K562 (cell line): ENCODE measurements around the gene FGF14. TPM values are rescaled to one million over a fixed set of nuclear protein-coding genes. Genes with fewer than 3 reads are reported as not detected.
"Not testable (repeated sequence)": the region's sequence is repeated elsewhere in the genome, so short reads cannot be mapped to it uniquely, and the experiment has no call there.

Source experiments
- ATAC-seq: fragments of 200-7000 bp; cut with Tn5 transposase; 3 replicates; pipeline ENCODE4 v1.9.1; 2020; ENCODE audit warnings: moderate library complexity
- BruUV-seq: library from RNA; stranded (reverse); fragments of 400-500 nt; replicated peaks from 2 replicates; lab custom pipeline; 2021; lab: Mats Ljungman, UMichigan
- CTCF ChIA-PET: fragments of 300-600 bp; formaldehyde crosslinking; extraction: SDS; loops from one replicate; lab custom pipeline; 2021; ENCODE audit warnings: low intra/inter-chr PET ratio; lab: Yijun Ruan, JAX
- POLR2A ChIA-PET: fragments of 300-600, 350-650 bp; sonication (Branson Sonifier 250); formaldehyde crosslinking; extraction: SDS; loops from one replicate; lab custom pipeline; 2021; ENCODE audit warnings: antibody characterized with exemption, inconsistent platforms; lab: Yijun Ruan, JAX
- DNase-seq, 4 experiments: peaks; one replicate each; pipeline versions ENCODE4 v3.0.0 to v3.0.0-alpha.2; 2011 to 2018; ENCODE audit warnings: low spot score in 3 of 4, mixed read lengths in 3 of 4; ENCODE audit errors: extremely low read depth in 1 of 4
- FAIRE-seq: peaks from 2 replicates; lab custom pipeline; 2011; peaks lifted over from hg19 to GRCh38; lab: Jason Lieb, UNC
- H2AFZ ChIP-seq: 2 replicates; pipeline ENCODE4 v1.6.0; 2011; ENCODE audit warnings: low read depth, low read length, control low read depth, inconsistent platforms
- H3K27ac ChIP-seq: fragments of 200-600 bp; 3 replicates; pipeline ENCODE4 v1.8.0; 2011; ENCODE audit warnings: low read depth, mild to moderate bottlenecking, control low read depth, inconsistent platforms, low read length, moderate library complexity, mixed read lengths; ENCODE audit errors: extremely low read depth
- H3K27me3 ChIP-seq, 2 experiments: fragments of 300-600 bp in 1 of 2; 2 replicates in 1 of 2; 3 replicates in 1 of 2; pipeline versions ENCODE4 v1.6.0 to v1.8.0; 2011; ENCODE audit warnings: inconsistent platforms in 2 of 2, low read length in 2 of 2, mild to moderate bottlenecking in 1 of 2, mixed read lengths in 1 of 2, moderate library complexity in 1 of 2; ENCODE audit not compliant: control insufficient read depth in 2 of 2, insufficient read depth in 2 of 2
- H3K36me3 ChIP-seq: fragments of 300-600 bp; 3 replicates; pipeline ENCODE4 v1.8.0; 2011; ENCODE audit warnings: mild to moderate bottlenecking, low read length, inconsistent platforms; ENCODE audit not compliant: control insufficient read depth, insufficient read depth
- H3K4me1 ChIP-seq, 2 experiments: fragments of 200-600 bp in 1 of 2; replicated peaks in 1 of 2; 2 replicates in 1 of 2; 3 replicates in 1 of 2; pipeline versions ENCODE4 v1.5.1 to v1.8.0; 2011; ENCODE audit warnings: inconsistent platforms in 2 of 2, low read length in 2 of 2, mild to moderate bottlenecking in 1 of 2, mixed read lengths in 1 of 2, moderate library complexity in 1 of 2; ENCODE audit not compliant: control insufficient read depth in 2 of 2, insufficient read depth in 2 of 2
- H3K4me2 ChIP-seq: 2 replicates; pipeline ENCODE4 v1.6.1; 2011; ENCODE audit warnings: low read length, control low read depth, inconsistent platforms, mixed read lengths; ENCODE audit not compliant: insufficient read depth
- H3K4me3 ChIP-seq: fragments of 200-600 bp; sonication (generic), shearing (Covaris generic); 2 replicates; pipeline ENCODE4 v1.5.1; 2016; ENCODE audit warnings: control low read depth, inconsistent platforms
- H3K79me2 ChIP-seq: fragments of 200-600 bp; 3 replicates; pipeline ENCODE4 v1.8.0; 2011; ENCODE audit warnings: low read length, inconsistent platforms; ENCODE audit not compliant: control insufficient read depth, insufficient read depth
- H3K9ac ChIP-seq, 2 experiments: 2 replicates each; pipeline versions ENCODE4 v1.6.0 to v1.6.1; 2011; ENCODE audit warnings: low read depth in 2 of 2, low read length in 2 of 2, control low read depth in 1 of 2, inconsistent platforms in 1 of 2, mild to moderate bottlenecking in 1 of 2, mixed read lengths in 1 of 2; ENCODE audit not compliant: insufficient read depth in 1 of 2
- H3K9me1 ChIP-seq: one replicate; pipeline ENCODE4 v1.6.0; 2011; ENCODE audit warnings: inconsistent platforms, mild to moderate bottlenecking, low read length, moderate library complexity; ENCODE audit not compliant: control insufficient read depth, insufficient read depth
- H3K9me3 ChIP-seq: replicated peaks from 2 replicates; pipeline ENCODE4 v1.5.1; 2011; ENCODE audit warnings: low read depth, low read length, inconsistent platforms; ENCODE audit not compliant: control insufficient read depth, insufficient read depth
- H4K20me1 ChIP-seq: replicated peaks from 2 replicates; pipeline ENCODE4 v1.6.1; 2011; ENCODE audit warnings: low read length, inconsistent platforms, mixed read lengths; ENCODE audit not compliant: control insufficient read depth, insufficient read depth
- JUN ChIP-seq, 2 experiments: sonication (generic) in 1 of 2; formaldehyde crosslinking in 1 of 2; IDR thresholded peaks; 2 replicates each; pipeline versions ENCODE4 v1.6.1 to v1.8.0; 2012 to 2022; ENCODE audit warnings: borderline replicate concordance in 2 of 2, mild to moderate bottlenecking in 2 of 2, improper control_type of control experiment in 1 of 2, low read depth in 1 of 2, low read length in 1 of 2, missing genetic modification reagents in 1 of 2
- NCOA1 ChIP-seq: fragments of 450-650 bp; IDR thresholded peaks from 2 replicates; pipeline ENCODE4 v1.6.1; 2016; ENCODE audit warnings: low read depth
- RCOR1 ChIP-seq, 2 experiments: IDR thresholded peaks; 2 replicates each; pipeline ENCODE4 v1.6.1; 2012; ENCODE audit warnings: low read depth in 2 of 2, low read length in 2 of 2, borderline replicate concordance in 1 of 2, improper control_type of control experiment in 1 of 2
- WGBS: fragments of 100-300 bp; shearing (Covaris generic); methylation state at CpG from one replicate; pipeline ENCODE4 v1.1.6; 2016; ENCODE audit warnings: low coverage, mixed read lengths; ENCODE audit not compliant: insufficient coverage; ENCODE audit errors: missing lambda C conversion rate; 5-methylcytosine and 5-hydroxymethylcytosine counted together
- in situ Hi-C: fragments of 300-500 bp; cut with MboI; formaldehyde crosslinking; loops from 4 replicates; pipeline ENCODE4 v1.15.0; 2018; ENCODE audit warnings: inconsistent platforms, mixed read lengths
- intact Hi-C: fragments of 100-400 bp; cut with micrococcal nuclease; formaldehyde crosslinking; loops from 2 replicates; pipeline ENCODE4 v1.14.2; 2022
- polyA plus RNA-seq, 8 experiments: library from polyadenylated mRNA; depleted of rRNA in 4 of 8; stranded (reverse) in 5 of 8; unstranded in 3 of 8; fragments of >200 nt; fragmentation: Nextera tagmentation in 2 of 8; fragmentation: Illumina TruSeq in 1 of 8; extraction: Ambion mirVana in 2 of 8; extraction: Trizol in 1 of 8; gene quantifications; 2 replicates each; pipeline versions ENCODE4 v1.2.1 to v1.2.3, GENCODE V29; 2011 to 2014; ENCODE audit warnings: inconsistent platforms in 1 of 8, missing spikeins in 1 of 8
- total RNA-seq, 7 experiments: library from RNA; depleted of rRNA in 6 of 7; stranded (reverse); fragments of >200 nt in 6 of 7; fragmentation: Illumina TruSeq in 2 of 7; extraction: Trizol in 2 of 7; gene quantifications; 2 replicates each; pipeline versions ENCODE4 v1.2.1 to v1.2.3, GENCODE V29; 2011 to 2021; ENCODE audit warnings: low replicate concordance in 1 of 7

Gene FGF14
- total and polyA plus RNA-seq, 9 of the 15 experiments (the other 6 are each of a cell fraction or from before 2014, with no cell fraction given) = not detected

DNA sequence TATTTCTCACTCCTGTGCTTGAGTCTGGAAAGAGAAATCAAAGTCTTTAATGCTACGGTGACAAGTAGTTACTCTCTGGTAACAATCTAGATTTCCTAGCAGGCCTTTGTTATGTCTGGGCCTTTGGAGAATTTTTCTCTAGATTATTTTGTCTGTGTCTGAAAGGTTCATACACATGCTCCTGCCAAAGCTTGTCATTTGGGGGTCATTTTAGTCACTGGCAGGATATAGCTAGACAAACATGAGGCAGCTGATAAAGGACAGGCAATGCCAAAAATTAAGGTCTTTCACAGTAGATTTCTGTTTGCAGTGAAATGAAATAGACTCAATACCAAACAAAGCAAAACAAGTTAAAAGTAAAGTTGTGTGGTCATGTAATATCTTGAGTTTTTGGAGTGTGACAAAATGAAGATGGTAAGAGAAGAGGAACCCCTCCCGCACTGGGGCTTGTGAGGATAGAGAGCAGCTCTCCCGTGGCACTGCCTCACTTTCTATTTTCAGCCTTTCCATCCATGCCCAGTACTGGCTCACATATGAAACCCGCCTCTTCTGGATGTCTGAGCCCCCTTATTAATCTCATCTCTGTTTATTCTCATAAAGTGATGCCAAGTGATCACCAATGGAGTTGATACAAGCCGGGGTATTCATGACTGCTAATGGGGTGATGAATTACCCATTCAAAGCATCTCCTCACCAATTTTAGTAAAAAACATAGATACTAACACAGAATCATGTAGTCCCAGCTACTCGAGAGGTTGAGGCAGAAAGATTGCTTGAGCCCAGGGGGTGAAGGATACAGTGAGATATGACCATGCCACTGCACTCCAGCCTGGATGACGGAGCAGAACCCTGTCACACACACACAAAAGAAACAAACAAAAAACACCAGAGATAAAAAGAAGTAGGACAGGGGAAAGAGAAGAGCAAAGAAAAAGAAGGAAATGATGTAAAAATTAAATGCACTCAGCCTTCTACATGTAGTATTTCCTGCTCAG lies 389.3 kb downstream of the FGF14 start:
- H3K27ac ChIP-seq = no peak overlapping the region
- 2% methylated on average over 6 of the region's 7 CpGs for WGBS
- H3K36me3 ChIP-seq = no peaks in the 10 kb centered on the region
- no peak for TF ChIP-seq JUN (IDR thresholded peaks at IDR 0.05; ENCODE audit: borderline replicate concordance, low read depth, low read length)
- TF ChIP-seq JUN (CRISPR knock-in tag; IDR thresholded peaks at IDR 0.05; ENCODE audit: borderline replicate concordance) = no peak
- TF ChIP-seq NCOA1 = no peak
- TF ChIP-seq RCOR1 (IDR thresholded peaks at IDR 0.05; ENCODE audit: borderline replicate concordance in 1 of 2, low read depth in 2 of 2, low read length in 2 of 2) = no peak
- TF ChIP-seq, all 486 proteins: peak for 0
- no peak for DNase-seq
- H3K9me1 ChIP-seq = no peaks in the 10 kb centered on the region
- ChIA-PET CTCF (no interaction called here), POLR2A (no interaction called here)
- in situ Hi-C loops (no loop called here), intact Hi-C loops (no loop called here)
- H3K9me3 ChIP-seq = no peaks in the 10 kb centered on the region
- H3K4me3 ChIP-seq = no peak overlapping the region
- no peaks in the 10 kb centered on the region for H3K79me2 ChIP-seq
- H3K4me1 ChIP-seq = no peaks in the 10 kb centered on the region
- no peak overlapping the region for H3K9ac ChIP-seq
- FAIRE-seq = no peak
- H2AFZ ChIP-seq = no peak overlapping the region
- BruUV-seq = no TSS peak
- no peak overlapping the region for H3K4me2 ChIP-seq
- ATAC-seq = no peak
- H4K20me1 ChIP-seq = no peaks in the 10 kb centered on the region
- no peaks in the 10 kb centered on the region for H3K27me3 ChIP-seq

DNA sequence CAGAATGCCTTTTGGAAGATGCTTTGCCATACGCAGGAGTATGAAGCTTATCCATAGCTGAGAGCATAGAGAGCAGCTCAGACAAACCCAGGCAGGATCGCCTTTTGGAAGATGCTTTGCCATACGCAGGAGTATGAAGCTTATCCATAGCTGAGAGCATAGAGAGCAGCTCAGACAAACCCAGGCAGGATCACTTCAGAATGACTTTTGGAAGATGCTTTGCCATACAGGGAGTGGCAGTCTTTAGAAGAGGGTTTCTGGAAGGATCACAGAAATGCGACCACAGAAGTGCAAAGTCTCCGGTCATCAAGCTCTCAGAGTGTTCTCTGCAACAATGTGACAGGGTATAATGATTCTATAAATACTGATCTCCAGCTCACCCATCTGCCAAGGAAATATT lies 390.4 kb downstream of the FGF14 start:
- ATAC-seq, DNase-seq, H3K4me2 ChIP-seq, H3K79me2 ChIP-seq, in situ Hi-C loops, H4K20me1 ChIP-seq, H3K36me3 ChIP-seq, H3K9me1 ChIP-seq, FAIRE-seq, H3K4me3 ChIP-seq, H3K27me3 ChIP-seq, BruUV-seq, H3K9me3 ChIP-seq, H3K4me1 ChIP-seq, H2AFZ ChIP-seq, H3K9ac ChIP-seq, CTCF ChIA-PET, H3K27ac ChIP-seq, intact Hi-C loops, POLR2A ChIA-PET: not testable (repeated sequence)
- 0% methylated on average over 4 of the region's 5 CpGs for WGBS
